ENCODE measurements around the gene RTF1.

Gene RTF1

DNA sequence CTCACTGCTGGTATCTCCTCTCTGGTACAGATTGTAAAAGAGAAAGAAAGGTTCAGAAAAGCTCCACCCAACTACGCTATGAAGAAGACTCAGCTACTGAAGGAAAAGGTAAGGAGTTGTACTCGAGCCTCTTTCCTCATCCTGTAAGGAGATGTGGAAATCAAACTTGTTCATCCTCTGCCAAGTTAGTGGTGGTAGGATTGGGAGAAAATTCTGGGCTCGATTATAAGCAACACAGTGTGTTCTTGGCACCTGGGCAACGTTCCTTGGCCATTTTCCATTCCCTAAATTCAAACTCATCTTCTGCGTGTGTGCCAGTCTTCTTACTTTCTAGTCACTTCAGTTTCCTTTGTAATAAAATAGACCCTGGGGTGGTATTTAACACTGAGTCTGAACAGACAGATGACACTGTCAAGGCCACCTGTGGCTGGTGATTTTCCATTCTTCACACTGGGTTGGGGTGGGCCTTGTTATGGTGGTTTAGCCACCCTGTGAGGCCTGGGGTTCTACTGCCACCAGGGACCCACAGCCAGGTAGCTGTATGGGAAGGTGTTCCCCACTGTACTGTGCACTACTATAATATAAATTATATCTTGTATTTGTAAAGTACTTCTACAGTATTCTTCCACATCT is 59.6 kb downstream of the RTF1 start:
- Histone ChIP-seq H3K36me3 (ENCODE audit: control insufficient read depth, low read length) (peaks cover 67% of the 10 kb centered on the region), H3F3A (ENCODE audit: control insufficient read depth, insufficient read depth) (no peaks in the 10 kb centered on the region), H3K79me2 (ENCODE audit: control insufficient read depth, low read length) (no peaks in the 10 kb centered on the region), H3K9me2 (replicated peaks; ENCODE audit: control insufficient read depth, low read length) (no peaks in the 10 kb centered on the region), H3K4me2 (ENCODE audit: low read length) (no peak overlapping the region), H4K20me1 (ENCODE audit: control insufficient read depth, insufficient read depth, low read depth, low read length) (no peaks in the 10 kb centered on the region), H3K27me3 (ENCODE audit: control insufficient read depth, low read length) (no peaks in the 10 kb centered on the region), H3K9me3 (ENCODE audit: control insufficient read depth, insufficient read depth, low read length) (no peaks in the 10 kb centered on the region), H3K4me1 (ENCODE audit: control insufficient read depth, low read length) (no peaks in the 10 kb centered on the region), H3K4me3 (ENCODE audit: low read length) (no peak overlapping the region), H3K27ac (ENCODE audit: low read depth, low read length) (no peak overlapping the region)
- no peak for TF ChIP-seq CTCF (IDR thresholded peaks at IDR 0.05; ENCODE audit: low read depth, low read length, poor library complexity, severe bottlenecking)
- no peak for TF ChIP-seq EZH2phosphoT487 (IDR thresholded peaks at IDR 0.05; ENCODE audit: borderline replicate concordance, low read length)

DNA sequence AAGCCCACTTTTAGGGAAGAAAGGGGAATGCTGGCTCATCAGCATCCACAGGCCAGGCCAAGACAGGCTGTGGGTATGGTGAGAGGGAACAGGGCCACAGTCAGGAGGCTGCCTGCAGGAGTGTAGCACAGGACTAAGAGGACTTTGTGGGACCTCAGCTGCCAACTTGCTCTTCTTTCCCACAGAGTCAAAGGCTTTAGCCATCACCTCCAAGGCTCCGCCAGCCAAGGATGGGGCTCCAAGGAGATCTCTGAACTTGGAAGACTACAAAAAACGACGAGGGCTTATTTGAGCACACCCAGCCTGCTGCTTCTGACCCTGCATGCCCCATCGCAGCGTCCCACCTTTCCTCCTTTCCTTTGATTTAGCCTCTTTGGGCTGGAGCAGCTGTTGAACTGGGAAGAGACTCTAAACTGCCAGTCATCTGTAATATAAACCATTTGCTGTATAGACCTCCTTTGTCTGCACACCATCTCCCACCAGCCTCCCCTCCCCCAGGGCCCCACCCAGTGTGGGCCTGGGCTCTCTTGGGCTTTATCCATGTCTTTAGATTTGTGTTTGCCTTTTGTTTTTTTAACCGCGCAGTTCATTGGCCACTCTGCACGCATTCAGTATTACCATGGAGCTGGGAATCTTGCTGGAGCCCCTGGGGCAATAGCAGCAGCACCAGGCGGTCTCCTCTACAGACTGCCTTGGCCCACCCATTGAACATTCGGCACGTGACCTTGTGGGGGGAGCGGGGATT is 63.7 kb downstream of the RTF1 start:
- Histone ChIP-seq H3K27me3 (ENCODE audit: control insufficient read depth, low read length) (no peaks in the 10 kb centered on the region), H3K4me2 (ENCODE audit: low read length) (no peak overlapping the region), H3K9me3 (ENCODE audit: control insufficient read depth, insufficient read depth, low read length) (no peaks in the 10 kb centered on the region), H3K4me3 (ENCODE audit: low read length) (no peak overlapping the region), H3K9me2 (replicated peaks; ENCODE audit: control insufficient read depth, low read length) (no peaks in the 10 kb centered on the region), H3K27ac (ENCODE audit: low read depth, low read length) (no peak overlapping the region), H4K20me1 (ENCODE audit: control insufficient read depth, insufficient read depth, low read depth, low read length) (no peaks in the 10 kb centered on the region), H3K36me3 (ENCODE audit: control insufficient read depth, low read length) (peaks cover 57% of the 10 kb centered on the region), H3K4me1 (ENCODE audit: control insufficient read depth, low read length) (no peaks in the 10 kb centered on the region), H3K79me2 (ENCODE audit: control insufficient read depth, low read length) (no peaks in the 10 kb centered on the region), H3F3A (ENCODE audit: control insufficient read depth, insufficient read depth) (no peaks in the 10 kb centered on the region)
- TF ChIP-seq CTCF (IDR thresholded peaks at IDR 0.05; ENCODE audit: low read depth, low read length, poor library complexity, severe bottlenecking) = no peak
- no peak for TF ChIP-seq EZH2phosphoT487 (IDR thresholded peaks at IDR 0.05; ENCODE audit: borderline replicate concordance, low read length)

DNA sequence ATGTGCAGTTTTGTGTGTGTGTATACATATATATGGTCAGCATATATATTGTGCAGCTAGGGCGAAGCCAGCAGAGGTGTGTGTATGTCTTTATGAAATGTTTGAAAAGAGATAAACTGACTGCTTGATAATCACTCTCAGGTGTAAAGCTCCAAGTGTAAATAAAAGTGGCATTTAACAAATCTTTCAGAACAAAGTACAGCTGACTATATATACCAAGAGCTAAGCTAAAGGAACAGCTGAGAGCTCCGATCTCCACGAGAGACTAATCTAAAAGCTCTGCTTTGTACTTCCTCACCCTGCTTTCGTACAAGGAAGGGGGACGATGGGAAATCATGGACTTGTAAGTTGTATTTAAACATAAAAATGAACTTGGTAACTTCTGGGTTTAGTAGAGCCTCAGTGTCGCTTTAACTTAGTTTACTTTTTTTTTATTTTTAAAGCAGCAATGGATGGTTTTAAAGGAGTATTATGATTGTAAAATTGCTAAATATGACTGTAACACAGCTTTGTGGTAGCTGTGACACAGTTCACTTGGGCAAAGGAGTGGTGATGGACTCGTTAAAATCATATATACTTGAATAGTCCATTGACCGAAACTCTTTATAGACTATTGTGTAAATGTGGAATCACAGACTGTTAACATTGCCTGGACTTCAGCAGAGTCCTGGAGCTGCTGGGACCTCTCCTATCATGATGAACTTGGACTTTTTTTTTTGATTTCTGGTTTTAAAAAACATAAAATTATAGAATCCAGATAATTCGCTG is 65.4 kb downstream of the RTF1 start:
- no peak for TF ChIP-seq EZH2phosphoT487 (IDR thresholded peaks at IDR 0.05; ENCODE audit: borderline replicate concordance, low read length)
- TF ChIP-seq CTCF (IDR thresholded peaks at IDR 0.05; ENCODE audit: low read depth, low read length, poor library complexity, severe bottlenecking) = no peak
- H3K36me3 ChIP-seq (ENCODE audit: control insufficient read depth, low read length) = peaks cover 41% of the 10 kb centered on the region
- H3K4me1 ChIP-seq (ENCODE audit: control insufficient read depth, low read length) = no peaks in the 10 kb centered on the region
- no peak overlapping the region for H3K27ac ChIP-seq (ENCODE audit: low read depth, low read length)
- H3K9me2 ChIP-seq (replicated peaks; ENCODE audit: control insufficient read depth, low read length) = no peaks in the 10 kb centered on the region
- no peak overlapping the region for H3K4me3 ChIP-seq (ENCODE audit: low read length)
- no peak overlapping the region for H3K4me2 ChIP-seq (ENCODE audit: low read length)
- no peaks in the 10 kb centered on the region for H3K27me3 ChIP-seq (ENCODE audit: control insufficient read depth, low read length)
- H3K79me2 ChIP-seq (ENCODE audit: control insufficient read depth, low read length) = no peaks in the 10 kb centered on the region
- no peaks in the 10 kb centered on the region for H3F3A ChIP-seq (ENCODE audit: control insufficient read depth, insufficient read depth)
- no peaks in the 10 kb centered on the region for H3K9me3 ChIP-seq (ENCODE audit: control insufficient read depth, insufficient read depth, low read length)
- H4K20me1 ChIP-seq (ENCODE audit: control insufficient read depth, insufficient read depth, low read depth, low read length) = no peaks in the 10 kb centered on the region

Data from DOHH2 (cell line).